H9 (cell line): ENCODE measurements around the gene RRP15. TPM values are rescaled to one million over a fixed set of nuclear protein-coding genes. Genes with fewer than 3 reads are reported as not detected.

ENCODE experiments used
- DNase-seq: peaks from one replicate; pipeline ENCODE4 v3.0.0-alpha.2; 2017
- H2AFZ ChIP-seq: one replicate; pipeline ENCODE4 v1.6.1; 2013; ENCODE audit warnings: mild to moderate bottlenecking, low read length, control low read depth, moderate library complexity
- H2AK5ac ChIP-seq: 2 replicates; pipeline ENCODE4 v1.6.1; 2013; ENCODE audit warnings: low read length, control low read depth, mixed read lengths; ENCODE audit not compliant: insufficient read length
- H2BK120ac ChIP-seq: one replicate; pipeline ENCODE4 v1.6.1; 2013; ENCODE audit warnings: low read depth, mild to moderate bottlenecking, low read length, control low read depth, inconsistent platforms; ENCODE audit not compliant: poor library complexity, severe bottlenecking
- H2BK12ac ChIP-seq: 2 replicates; pipeline ENCODE4 v1.6.1; 2013; ENCODE audit warnings: low read length, control low read depth, mixed read lengths, low read depth; ENCODE audit not compliant: insufficient read length
- H2BK15ac ChIP-seq: 2 replicates; pipeline ENCODE4 v1.6.1; 2013; ENCODE audit warnings: low read depth, low read length, control low read depth
- H2BK20ac ChIP-seq: one replicate; pipeline ENCODE4 v1.6.1; 2013; ENCODE audit warnings: low read depth, mild to moderate bottlenecking, low read length, control low read depth, inconsistent platforms; ENCODE audit not compliant: poor library complexity, severe bottlenecking
- H2BK5ac ChIP-seq: 2 replicates; pipeline ENCODE4 v1.6.1; 2013; ENCODE audit warnings: low read length, control low read depth, mixed read lengths; ENCODE audit not compliant: insufficient read length
- H3K14ac ChIP-seq: 2 replicates; pipeline ENCODE4 v1.6.1; 2013; ENCODE audit warnings: low read length, control low read depth; ENCODE audit not compliant: insufficient read depth
- H3K18ac ChIP-seq: 2 replicates; pipeline ENCODE4 v1.6.1; 2013; ENCODE audit warnings: low read depth, mild to moderate bottlenecking, mixed read lengths, low read length, control low read depth; ENCODE audit not compliant: insufficient read length
- H3K23ac ChIP-seq: 2 replicates; pipeline ENCODE4 v1.6.1; 2013; ENCODE audit warnings: low read length, control low read depth, mixed read lengths, low read depth; ENCODE audit not compliant: insufficient read length
- H3K23me2 ChIP-seq: 2 replicates; pipeline ENCODE4 v1.6.1; 2013; ENCODE audit warnings: low read depth, mild to moderate bottlenecking, mixed read lengths, low read length, control low read depth; ENCODE audit not compliant: insufficient read length, poor library complexity, severe bottlenecking
- H3K27ac ChIP-seq: 2 replicates; pipeline ENCODE4 v1.5.1; 2013; ENCODE audit warnings: low read length, control low read depth, mixed read lengths, low read depth; ENCODE audit not compliant: insufficient read length
- H3K27me3 ChIP-seq: 2 replicates; pipeline ENCODE4 v1.6.1; 2013; ENCODE audit warnings: low read length, control low read depth, inconsistent platforms; ENCODE audit not compliant: insufficient read depth
- H3K4ac ChIP-seq: 2 replicates; pipeline ENCODE4 v1.6.1; 2013; ENCODE audit warnings: low read depth, mild to moderate bottlenecking, control low read depth, inconsistent platforms, low read length, moderate library complexity
- H3K4me1 ChIP-seq: 2 replicates; pipeline ENCODE4 v1.6.1; 2013; ENCODE audit warnings: low read length, control low read depth, inconsistent platforms; ENCODE audit not compliant: insufficient read depth
- H3K4me2 ChIP-seq: 2 replicates; pipeline ENCODE4 v1.6.1; 2013; ENCODE audit warnings: low read length, control low read depth, mixed read lengths; ENCODE audit not compliant: insufficient read length, insufficient read depth
- H3K56ac ChIP-seq: 2 replicates; pipeline ENCODE4 v1.6.1; 2013; ENCODE audit warnings: low read depth, mild to moderate bottlenecking, mixed read lengths, low read length, control low read depth; ENCODE audit not compliant: insufficient read length
- H3K79me1 ChIP-seq: 2 replicates; pipeline ENCODE4 v1.6.1; 2013; ENCODE audit warnings: low read depth, mild to moderate bottlenecking, moderate library complexity, low read length, control low read depth, inconsistent platforms; ENCODE audit not compliant: insufficient read depth, poor library complexity, severe bottlenecking
- H3K79me2 ChIP-seq: 2 replicates; pipeline ENCODE4 v1.6.1; 2013; ENCODE audit warnings: low read length, control low read depth, inconsistent platforms; ENCODE audit not compliant: insufficient read depth
- H3K9ac ChIP-seq: 2 replicates; pipeline ENCODE4 v1.6.1; 2013; ENCODE audit warnings: low read length, control low read depth, mixed read lengths; ENCODE audit not compliant: insufficient read length; ENCODE audit errors: extremely low read depth
- H3K9me3 ChIP-seq: one replicate; pipeline ENCODE4 v1.6.1; 2013; ENCODE audit warnings: low read depth, low read length, inconsistent platforms; ENCODE audit not compliant: control insufficient read depth
- H3T11ph ChIP-seq: one replicate; pipeline ENCODE4 v1.6.1; 2013; ENCODE audit warnings: mild to moderate bottlenecking, low read length, control low read depth, inconsistent platforms
- H4K20me1 ChIP-seq: one replicate; pipeline ENCODE4 v1.6.1; 2013; ENCODE audit not compliant: control insufficient read depth, insufficient read length, insufficient read depth
- H4K5ac ChIP-seq: 2 replicates; pipeline ENCODE4 v1.6.1; 2013; ENCODE audit warnings: low read depth, mild to moderate bottlenecking, mixed read lengths, low read length, control low read depth; ENCODE audit not compliant: insufficient read length
- H4K8ac ChIP-seq: replicated peaks from 2 replicates; pipeline ENCODE4 v1.6.1; 2013; ENCODE audit warnings: low read length, control low read depth, mixed read lengths, low read depth; ENCODE audit not compliant: insufficient read length
- H4K91ac ChIP-seq: 2 replicates; pipeline ENCODE4 v1.6.1; 2013; ENCODE audit warnings: low read depth, mild to moderate bottlenecking, moderate library complexity, mixed read lengths, low read length, control low read depth; ENCODE audit not compliant: insufficient read length
- H3K27ac Mint-ChIP-seq, 3 experiments: 2 replicates in 2 of 3; 3 replicates in 1 of 3; pipeline ENCODE4 v1.8.0; 2020 to 2021; ENCODE audit warnings: mixed read lengths in 3 of 3, mild to moderate bottlenecking in 1 of 3, moderate library complexity in 1 of 3
- H3K27me3 Mint-ChIP-seq: 2 replicates; pipeline ENCODE4 v1.8.0; 2021; ENCODE audit warnings: low read depth, mild to moderate bottlenecking, moderate library complexity, mixed read lengths
- H3K36me3 Mint-ChIP-seq, 3 experiments: 2 replicates in 2 of 3; 3 replicates in 1 of 3; pipeline ENCODE4 v1.8.0; 2020 to 2021; ENCODE audit warnings: low read depth in 3 of 3, mixed read lengths in 3 of 3; ENCODE audit not compliant: insufficient read depth in 1 of 3
- H3K4me1 Mint-ChIP-seq, 2 experiments: 2 replicates each; pipeline ENCODE4 v1.8.0; 2020; ENCODE audit warnings: mixed read lengths in 2 of 2
- H3K4me3 Mint-ChIP-seq, 2 experiments: 2 replicates in 1 of 2; 3 replicates in 1 of 2; pipeline ENCODE4 v1.8.0; 2020 to 2021; ENCODE audit warnings: mild to moderate bottlenecking in 2 of 2, mixed read lengths in 2 of 2, moderate library complexity in 1 of 2
- H3K9me3 Mint-ChIP-seq, 2 experiments: 2 replicates in 1 of 2; 3 replicates in 1 of 2; pipeline ENCODE4 v1.8.0; 2020; ENCODE audit warnings: mild to moderate bottlenecking in 2 of 2, mixed read lengths in 2 of 2, moderate library complexity in 1 of 2
- WGBS: extraction: QIAGEN DNeasy Blood & Tissue Kit; methylation state at CpG from one replicate; pipeline ENCODE4 v1.1.7; 2013; ENCODE audit warnings: missing lambda C conversion rate, low lambda C conversion rate, mixed read lengths; ENCODE audit not compliant: insufficient read length; ENCODE audit errors: extremely low coverage; 5-methylcytosine and 5-hydroxymethylcytosine counted together
- total RNA-seq: library from RNA; stranded (reverse); gene quantifications from 2 replicates; pipeline ENCODE4 v1.2.1, GENCODE V29; 2021
- TF ChIP-seq, protein P1 (sequence below): fragments of 200-600 bp; sonication (generic); conservative IDR thresholded peaks from 3 replicates; pipeline ENCODE4 v1.8.0; 2021; ENCODE audit warnings: antibody characterized with exemption, mild to moderate bottlenecking

RRP15 gene
- total RNA-seq, 1 experiment from 2014 or later = 48.7 TPM

DNA sequence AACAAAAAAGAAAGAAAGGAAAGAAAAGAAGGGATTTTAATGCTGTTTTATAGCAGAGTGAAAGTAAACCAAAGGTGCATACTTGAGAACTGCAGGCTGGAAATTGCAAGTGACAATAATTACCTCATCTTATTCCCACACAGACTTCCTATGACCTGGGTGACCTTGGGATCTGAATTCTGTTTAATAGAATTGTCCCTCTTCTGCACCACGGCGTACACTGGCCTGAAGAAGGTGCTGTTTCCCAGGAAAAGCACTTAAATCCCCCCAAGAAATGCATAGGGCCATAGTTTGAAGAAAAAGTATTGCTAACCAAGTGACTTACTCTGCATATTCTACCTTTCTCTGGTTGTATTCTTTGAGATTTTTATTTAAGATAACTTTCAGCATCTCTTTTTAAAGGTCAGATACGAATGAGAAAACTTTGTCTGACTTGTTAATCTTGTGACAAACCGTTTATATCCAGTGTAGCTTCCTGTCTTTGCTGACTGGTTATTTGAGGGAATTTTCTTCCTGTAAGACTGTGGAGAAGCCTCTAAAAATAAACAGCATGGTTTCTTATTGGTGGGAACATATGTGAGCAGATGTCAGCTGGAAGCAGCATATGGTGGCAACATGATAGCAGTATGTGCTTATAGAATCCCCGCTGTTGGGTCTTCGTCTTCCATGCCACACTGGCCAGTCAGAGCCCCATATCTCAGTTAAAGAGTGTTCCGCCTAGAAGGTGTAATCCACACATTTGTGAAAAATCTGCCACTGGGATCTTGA, 76.4 kb downstream of the RRP15 start:
- no peak for DNase-seq
- Histone ChIP-seq H2AK5ac (no peak overlapping the region), H3K27ac (no peak overlapping the region), H3K79me1 (no peaks in the 10 kb centered on the region), H4K91ac (no peak overlapping the region), H2BK15ac (no peak overlapping the region), H3K4ac (no peak overlapping the region), H3K27me3 (no peaks in the 10 kb centered on the region), H3T11ph (no peak overlapping the region), H4K8ac (no peak overlapping the region), H2BK120ac (no peak overlapping the region), H2BK20ac (no peak overlapping the region), H3K23ac (no peak overlapping the region), H3K4me1 (no peaks in the 10 kb centered on the region), H3K9ac (no peak overlapping the region), H3K4me2 (no peak overlapping the region), H3K14ac (no peak overlapping the region), H3K18ac (no peak overlapping the region), H3K79me2 (no peaks in the 10 kb centered on the region), H3K9me3 (no peaks in the 10 kb centered on the region), H2BK5ac (no peak overlapping the region), H2AFZ (no peak overlapping the region), H2BK12ac (no peak overlapping the region), H4K5ac (no peak overlapping the region), H3K56ac (no peak overlapping the region), H4K20me1 (no peaks in the 10 kb centered on the region), H3K23me2 (no peaks in the 10 kb centered on the region)
- no peaks in the 10 kb centered on the region for H3K9me3 Mint-ChIP-seq
- peaks cover 8% of the 10 kb centered on the region in 2 experiments for H3K4me1 Mint-ChIP-seq
- no peaks in the 10 kb centered on the region for H3K36me3 Mint-ChIP-seq
- WGBS = no CpG with 5 or more reads among the region's 7 CpGs
- TF ChIP-seq, protein P1, sequence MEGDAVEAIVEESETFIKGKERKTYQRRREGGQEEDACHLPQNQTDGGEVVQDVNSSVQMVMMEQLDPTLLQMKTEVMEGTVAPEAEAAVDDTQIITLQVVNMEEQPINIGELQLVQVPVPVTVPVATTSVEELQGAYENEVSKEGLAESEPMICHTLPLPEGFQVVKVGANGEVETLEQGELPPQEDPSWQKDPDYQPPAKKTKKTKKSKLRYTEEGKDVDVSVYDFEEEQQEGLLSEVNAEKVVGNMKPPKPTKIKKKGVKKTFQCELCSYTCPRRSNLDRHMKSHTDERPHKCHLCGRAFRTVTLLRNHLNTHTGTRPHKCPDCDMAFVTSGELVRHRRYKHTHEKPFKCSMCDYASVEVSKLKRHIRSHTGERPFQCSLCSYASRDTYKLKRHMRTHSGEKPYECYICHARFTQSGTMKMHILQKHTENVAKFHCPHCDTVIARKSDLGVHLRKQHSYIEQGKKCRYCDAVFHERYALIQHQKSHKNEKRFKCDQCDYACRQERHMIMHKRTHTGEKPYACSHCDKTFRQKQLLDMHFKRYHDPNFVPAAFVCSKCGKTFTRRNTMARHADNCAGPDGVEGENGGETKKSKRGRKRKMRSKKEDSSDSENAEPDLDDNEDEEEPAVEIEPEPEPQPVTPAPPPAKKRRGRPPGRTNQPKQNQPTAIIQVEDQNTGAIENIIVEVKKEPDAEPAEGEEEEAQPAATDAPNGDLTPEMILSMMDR = peak; percentile 76
- no peak overlapping the region for H3K4me3 Mint-ChIP-seq
- H3K27ac Mint-ChIP-seq = no peak overlapping the region
- H3K27me3 Mint-ChIP-seq = no peaks in the 10 kb centered on the region
